ENCODE results near the gene SSX2. TPM values are rescaled to one million over a fixed set of nuclear protein-coding genes. Genes with fewer than 3 reads are reported as not detected.
"Not testable (repeated sequence)": the region's sequence is repeated elsewhere in the genome, so short reads cannot be mapped to it uniquely, and the experiment has no call there.

The SSX2 gene
- total RNA-seq, result not detected

DNA sequence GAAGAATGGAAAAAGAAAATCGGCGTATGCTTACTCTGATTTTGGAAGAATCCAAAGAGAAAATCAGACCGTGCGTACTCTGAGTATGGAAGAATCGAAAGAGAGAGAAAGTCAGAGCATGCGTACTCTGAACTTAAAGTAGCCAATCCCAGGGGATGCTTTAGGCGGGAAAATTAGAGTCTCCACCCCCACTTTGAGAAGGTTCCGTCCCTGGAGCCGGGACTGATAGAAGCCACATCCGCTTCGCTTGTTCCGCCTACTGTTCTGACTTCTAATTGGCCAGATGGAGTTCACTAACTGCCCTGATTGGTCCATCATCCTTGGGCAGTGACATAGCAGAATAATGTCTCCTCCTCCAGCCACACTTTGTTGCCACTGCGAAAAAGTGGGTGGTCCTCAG is at the start of gene SSX2:
Gene SSX2 (minus strand): TSS at position 101 of the 400 bp plus-strand sequence. CDS start 1,429 bp downstream, outside the sequence.
- H3K9ac ChIP-seq (ENCODE audit: low read depth in 2 of 2, low read length in 2 of 2); intact Hi-C loops (cut with DNase I); H3K4me1 ChIP-seq; H3K36me3 ChIP-seq; DNase-seq; H3K27ac ChIP-seq; H3K27me3 ChIP-seq; H3K9me3 ChIP-seq; H3K4me3 ChIP-seq: not testable (repeated sequence)

GRCh38 chrX:52750952-52751351 is 44.0 kb upstream of the SSX2 start, which contains the start of gene SSX2B:
Gene SSX2B (plus strand): TSS chrX:52751252. CDS start chrX:52752681, 1,429 bp downstream.
- DNase-seq; H3K9me3 ChIP-seq; H3K27ac ChIP-seq; H3K27me3 ChIP-seq; H3K36me3 ChIP-seq; H3K9ac ChIP-seq (ENCODE audit: low read depth in 2 of 2, low read length in 2 of 2); H3K4me1 ChIP-seq; intact Hi-C loops (cut with DNase I); H3K4me3 ChIP-seq: not testable (repeated sequence)

- H3K4me3 ChIP-seq; H3K36me3 ChIP-seq; intact Hi-C loops (cut with DNase I); H3K9ac ChIP-seq (ENCODE audit: low read depth in 2 of 2, low read length in 2 of 2); H3K4me1 ChIP-seq; H3K27me3 ChIP-seq; H3K27ac ChIP-seq; DNase-seq; H3K9me3 ChIP-seq: not testable (repeated sequence)
Measured at GRCh38 chrX:52692034-52692433, 14.9 kb downstream of the SSX2 start.

DNA sequence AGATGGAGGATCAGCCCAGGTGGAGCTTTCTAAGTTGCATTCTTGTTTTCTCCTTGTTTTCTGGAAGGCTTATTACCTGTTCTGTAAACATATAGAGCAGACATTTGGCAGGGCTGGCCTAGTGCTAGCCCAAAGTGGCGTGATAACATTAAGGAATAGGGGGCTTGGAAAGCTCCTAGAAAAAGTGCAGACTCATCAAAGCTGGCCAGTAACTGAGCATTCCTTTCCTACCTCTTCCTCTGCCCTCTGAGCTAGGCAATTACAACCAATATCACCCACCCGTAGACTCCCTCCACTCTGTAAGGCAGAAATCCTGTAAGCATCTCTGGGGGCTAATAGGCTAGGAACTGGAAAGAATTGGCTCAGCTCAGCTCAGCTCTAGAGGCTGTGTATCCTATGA is 44.8 kb downstream of the SSX2 start:
- H3K9me3 ChIP-seq; H3K9ac ChIP-seq (ENCODE audit: low read depth in 2 of 2, low read length in 2 of 2); intact Hi-C loops (cut with DNase I); H3K27me3 ChIP-seq; H3K4me1 ChIP-seq; DNase-seq; H3K36me3 ChIP-seq; H3K4me3 ChIP-seq; H3K27ac ChIP-seq: not testable (repeated sequence)

GRCh38 chrX:52655475-52655874 is 51.5 kb downstream of the SSX2 start:
- H3K4me3 ChIP-seq; H3K9me3 ChIP-seq; H3K4me1 ChIP-seq; H3K27ac ChIP-seq; DNase-seq; intact Hi-C loops (cut with DNase I); H3K36me3 ChIP-seq; H3K9ac ChIP-seq (ENCODE audit: low read depth in 2 of 2, low read length in 2 of 2); H3K27me3 ChIP-seq: not testable (repeated sequence)

- H3K4me3 ChIP-seq; H3K27me3 ChIP-seq; H3K4me1 ChIP-seq; intact Hi-C loops (cut with DNase I); H3K36me3 ChIP-seq; H3K9ac ChIP-seq (ENCODE audit: low read depth in 2 of 2, low read length in 2 of 2); H3K9me3 ChIP-seq; H3K27ac ChIP-seq; DNase-seq: not testable (repeated sequence)
Measured at GRCh38 chrX:52654800-52655199, 52.2 kb downstream of the SSX2 start, which contains the start of gene SSX7. Gene SSX7 (minus strand): TSS chrX:52654900. CDS start chrX:52653472, 1,428 bp downstream.

DNA sequence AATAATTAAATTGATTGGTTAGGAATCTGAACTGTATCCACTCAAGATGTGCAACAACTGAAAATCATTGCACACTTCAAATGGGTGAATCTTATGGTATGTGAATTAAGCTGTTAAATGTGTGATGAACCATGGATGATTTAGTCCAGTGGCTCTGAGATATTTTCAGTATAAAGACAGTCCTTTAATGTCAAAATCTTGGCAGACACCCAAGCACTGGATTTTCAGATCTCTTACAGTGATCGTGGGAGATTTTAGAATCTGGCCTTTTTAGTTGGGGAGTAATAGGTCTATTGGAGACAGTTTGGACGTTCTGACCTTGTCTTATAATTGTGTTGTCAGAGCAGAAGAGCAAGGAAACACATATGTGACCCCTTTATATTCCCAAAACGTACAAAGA is 56.3 kb downstream of the SSX2 start:
- H3K4me3 ChIP-seq; H3K27me3 ChIP-seq; H3K9ac ChIP-seq (ENCODE audit: low read depth in 2 of 2, low read length in 2 of 2); H3K36me3 ChIP-seq; H3K4me1 ChIP-seq; H3K9me3 ChIP-seq; intact Hi-C loops (cut with DNase I); DNase-seq; H3K27ac ChIP-seq: not testable (repeated sequence)

DNA sequence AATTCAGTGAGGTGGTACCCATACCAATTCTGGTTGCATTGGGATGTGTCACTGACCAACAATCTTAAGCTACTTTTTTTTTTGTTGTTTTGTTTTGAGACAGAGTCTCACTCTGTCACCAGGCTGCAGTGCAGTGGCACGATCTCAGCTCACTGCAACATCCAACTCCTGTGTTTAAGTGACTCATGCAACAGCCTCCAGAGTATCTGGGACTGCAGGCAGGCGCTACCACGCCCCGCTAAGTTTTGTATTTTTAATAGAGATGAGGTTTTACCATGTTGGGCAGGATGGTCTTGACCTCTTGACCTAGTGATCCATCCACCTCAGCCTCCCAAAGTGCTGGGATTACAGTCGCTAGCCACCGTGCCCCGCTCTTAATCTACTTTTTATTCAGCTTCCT is 58.0 kb downstream of the SSX2 start:
- DNase-seq; H3K27me3 ChIP-seq; H3K9ac ChIP-seq (ENCODE audit: low read depth in 2 of 2, low read length in 2 of 2); H3K9me3 ChIP-seq; intact Hi-C loops (cut with DNase I); H3K4me3 ChIP-seq; H3K27ac ChIP-seq; H3K36me3 ChIP-seq; H3K4me1 ChIP-seq: not testable (repeated sequence)

Other genes with a start within 250 kb of the SSX2 start
- gene XAGE1A, start 211.4 kb downstream of the SSX2 start, total RNA-seq, result not detected
- gene XAGE1B, start 190.1 kb downstream of the SSX2 start, total RNA-seq, result not detected
- gene SSX7, start 52.3 kb downstream of the SSX2 start, total RNA-seq, result not detected
- gene SSX2B, start 44.1 kb upstream of the SSX2 start, total RNA-seq, result not detected
- not detected for gene SPANXN5, start 90.2 kb upstream of the SSX2 start, total RNA-seq
- gene XAGE5, start 104.1 kb upstream of the SSX2 start, total RNA-seq, result not detected
- gene XAGE3, start 160.9 kb upstream of the SSX2 start, total RNA-seq, result not detected
- gene FAM156B, start 190.2 kb upstream of the SSX2 start, total RNA-seq, result 10 to 100 TPM in 1 of 2 donors, 1 to 10 TPM in 1; 6.7 to 17.1 TPM

Measured in colonic mucosa (tissue), 4 donors.